ENCODE results near the gene TTC34.
"Not testable (repeated sequence)": the region's sequence is repeated elsewhere in the genome, so short reads cannot be mapped to it uniquely, and the experiment has no call there.

Gene TTC34

DNA sequence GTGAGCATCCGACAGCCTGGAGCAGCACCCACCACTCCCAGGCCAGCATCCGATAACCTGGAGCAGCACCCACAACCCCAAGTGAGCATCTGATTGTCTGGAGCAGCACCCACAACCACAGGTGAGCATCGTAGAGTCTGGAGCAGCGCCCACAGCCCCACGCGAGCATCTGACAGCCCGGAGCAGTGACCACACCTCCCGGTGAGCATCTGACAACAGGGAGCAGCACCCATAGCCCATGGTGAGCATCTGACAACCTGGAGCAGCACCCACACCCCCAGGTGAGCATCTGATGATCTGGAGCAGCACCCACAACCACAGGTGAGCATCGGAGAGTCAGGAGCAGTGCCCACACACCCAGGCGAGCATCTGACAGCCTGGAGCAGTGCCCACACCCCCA lies 143.6 kb downstream of the TTC34 start:
- not testable (repeated sequence) for DNase-seq

DNA sequence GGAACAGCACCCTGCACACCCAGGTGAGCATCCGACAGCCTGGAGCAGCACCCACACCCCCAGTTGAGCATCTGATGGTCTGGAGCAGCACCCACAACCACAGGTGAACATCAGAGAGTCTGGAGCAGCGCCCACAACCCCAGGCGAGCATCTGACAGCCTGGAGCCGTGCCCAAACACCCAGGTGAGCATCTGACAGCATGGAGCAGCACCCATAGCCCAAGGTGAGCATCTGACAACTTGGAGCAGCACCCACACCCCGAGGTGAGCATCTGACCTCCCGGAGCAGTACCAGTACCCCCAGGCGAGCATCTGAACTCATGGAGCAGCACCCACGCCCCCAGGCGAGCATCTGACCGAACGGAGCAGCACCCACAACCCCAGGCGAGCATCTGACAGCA lies 144.4 kb downstream of the TTC34 start:
- not testable (repeated sequence) for DNase-seq

GRCh38 chr1:2655598-2656434 lies 145.7 kb downstream of the TTC34 start:
- DNase-seq, result not testable (repeated sequence)

- not testable (repeated sequence) for DNase-seq
Measured at GRCh38 chr1:2654443-2654948, 147.0 kb downstream of the TTC34 start.

DNA sequence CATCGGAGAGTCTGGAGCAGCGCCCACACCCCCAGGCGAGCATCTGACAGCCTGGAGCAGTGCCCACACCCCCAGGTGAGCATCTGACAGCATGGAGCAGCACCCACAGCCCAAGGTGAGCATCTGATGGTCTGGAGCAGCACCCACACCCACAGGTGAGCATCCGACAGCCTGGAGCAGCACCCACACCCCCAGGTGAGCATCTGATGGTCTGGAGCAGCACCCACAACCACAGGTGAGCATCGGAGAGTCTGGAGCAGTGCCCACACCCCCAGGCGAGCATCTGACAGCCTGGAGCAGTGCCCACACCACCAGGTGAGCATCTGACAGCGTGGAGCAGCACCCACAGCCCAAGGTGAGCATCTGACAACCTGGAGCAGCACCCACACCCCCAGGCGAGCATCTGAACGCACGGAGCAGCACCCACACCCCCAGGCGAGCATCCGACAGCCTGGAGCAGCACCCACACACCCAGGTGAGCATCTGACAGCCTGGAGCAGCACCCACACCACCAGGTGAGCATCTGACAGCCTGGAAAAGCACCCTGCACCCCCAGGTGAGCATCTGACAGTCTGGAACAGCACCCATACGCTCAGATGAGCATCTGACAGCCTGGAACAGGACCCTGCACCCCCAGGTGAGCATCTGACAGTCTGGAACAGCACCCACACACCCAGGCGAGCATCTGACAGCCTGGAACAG lies 147.6 kb downstream of the TTC34 start:
- DNase-seq, result peak; percentile 41

DNA sequence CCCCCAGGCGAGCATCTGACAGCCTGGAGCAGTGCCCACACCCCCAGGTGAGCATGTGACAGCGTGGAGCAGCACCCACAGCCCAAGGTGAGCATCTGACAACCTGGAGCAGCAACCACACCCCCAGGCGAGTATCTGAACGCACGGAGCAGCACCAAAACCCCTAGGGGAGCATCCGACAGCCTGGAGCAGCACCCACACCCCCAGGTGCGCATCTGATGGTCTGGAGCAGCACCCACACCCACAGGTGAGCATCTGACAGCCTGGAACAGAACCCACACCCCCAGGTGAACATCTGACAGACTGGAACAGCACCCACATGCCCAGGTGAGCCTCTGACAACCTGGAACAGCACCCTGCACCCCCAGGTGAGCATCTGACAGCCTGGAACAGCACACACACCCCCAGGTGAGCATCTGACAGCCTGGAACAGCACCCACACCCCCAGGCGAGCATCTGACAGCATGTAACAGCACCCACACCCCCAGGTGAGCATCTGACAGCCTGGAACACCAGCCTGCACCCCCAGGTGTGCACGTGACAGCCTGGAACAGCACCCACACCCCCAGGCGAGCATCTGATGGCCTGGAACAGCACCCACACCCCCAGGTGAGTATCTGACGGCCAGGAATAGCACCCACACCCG lies 148.4 kb downstream of the TTC34 start:
- DNase-seq, result not testable (repeated sequence)

DNA sequence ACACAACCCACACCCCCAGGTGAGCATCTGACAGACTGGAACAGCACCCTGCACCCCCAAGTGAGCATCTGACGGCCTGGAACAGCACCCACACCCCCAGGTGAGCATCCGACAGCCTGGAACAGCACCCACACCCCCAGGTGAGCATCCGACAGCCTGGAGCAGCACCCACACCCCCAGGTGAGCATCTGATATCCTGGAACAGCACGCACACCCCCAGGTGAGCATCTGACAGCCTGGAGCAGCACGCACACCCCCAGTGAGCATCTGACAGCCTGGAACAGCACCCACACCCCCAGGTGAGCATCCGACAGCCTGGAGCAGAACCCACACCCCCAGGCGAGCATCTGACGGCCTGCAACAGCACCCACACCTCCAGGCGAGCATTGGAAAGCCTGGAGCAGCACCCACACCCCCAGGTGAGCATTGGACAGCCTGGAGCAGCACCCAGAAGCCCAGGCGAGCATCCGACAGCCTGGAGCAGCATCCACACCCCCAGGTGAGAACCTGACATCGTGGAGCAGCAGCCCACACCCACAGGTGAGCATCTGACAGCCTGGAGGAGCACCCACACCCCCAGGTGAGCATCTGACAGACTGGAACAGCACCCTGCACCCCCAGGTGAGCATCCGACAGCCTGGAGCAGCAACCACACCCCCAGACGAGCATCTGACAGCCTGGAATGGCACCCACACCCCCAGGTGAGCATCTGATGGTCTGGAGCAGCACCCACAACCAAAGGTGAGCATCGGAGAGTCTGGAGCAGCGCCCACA lies 149.2 kb downstream of the TTC34 start:
- DNase-seq, result peak; percentile 23

GRCh38 chr1:2650967-2651645 lies 150.4 kb downstream of the TTC34 start:
- no peak for DNase-seq

DNA sequence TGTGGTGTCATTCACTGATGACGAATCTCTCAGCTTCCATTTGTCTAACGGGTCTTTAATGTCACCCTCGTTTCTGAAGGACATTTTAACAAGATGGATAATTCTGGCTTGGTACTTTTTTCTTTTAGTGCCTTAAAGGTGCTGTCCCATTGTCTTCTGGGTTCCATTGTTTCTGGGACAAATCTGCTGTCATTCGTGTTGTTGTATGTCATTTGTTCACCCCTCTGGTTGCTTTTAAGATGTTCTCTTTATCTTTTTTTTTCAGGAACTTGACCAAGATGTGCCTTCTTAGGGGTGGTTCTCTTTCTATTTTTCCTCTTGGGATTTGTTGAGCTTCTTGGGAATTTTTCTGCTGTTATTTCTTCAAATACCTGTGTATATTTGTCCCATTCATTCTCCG lies 154.7 kb downstream of the TTC34 start:
- no peak for DNase-seq

- DNase-seq, result no peak
Measured at GRCh38 chr1:2645776-2646175, 155.7 kb downstream of the TTC34 start.

GRCh38 chr1:2645143-2645542 lies 156.3 kb downstream of the TTC34 start:
- DNase-seq, result no peak

GRCh38 chr1:2644591-2645101 lies 156.8 kb downstream of the TTC34 start:
- no peak for DNase-seq

DNA sequence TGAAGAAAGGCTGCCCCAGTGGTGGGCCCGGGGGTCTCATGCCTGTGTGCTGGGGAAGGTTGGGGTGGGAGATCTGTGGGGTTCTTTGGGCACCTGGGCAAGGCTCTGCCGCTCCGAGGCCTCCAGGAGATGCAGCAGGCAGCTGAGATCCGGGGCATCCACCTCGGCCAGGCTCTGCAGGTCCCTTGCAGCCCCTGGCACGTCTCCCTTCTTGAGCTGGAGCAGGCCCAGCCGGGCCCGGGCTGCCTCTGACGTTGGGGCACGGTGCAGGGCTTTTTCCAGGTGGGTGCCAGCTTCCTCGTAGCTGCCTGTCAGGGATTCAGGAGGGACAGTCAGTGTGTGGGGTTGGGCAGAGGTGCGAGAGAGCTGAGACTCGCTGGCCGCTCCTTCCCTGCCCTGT lies 157.3 kb downstream of the TTC34 start:
- DNase-seq, result no peak

DNA sequence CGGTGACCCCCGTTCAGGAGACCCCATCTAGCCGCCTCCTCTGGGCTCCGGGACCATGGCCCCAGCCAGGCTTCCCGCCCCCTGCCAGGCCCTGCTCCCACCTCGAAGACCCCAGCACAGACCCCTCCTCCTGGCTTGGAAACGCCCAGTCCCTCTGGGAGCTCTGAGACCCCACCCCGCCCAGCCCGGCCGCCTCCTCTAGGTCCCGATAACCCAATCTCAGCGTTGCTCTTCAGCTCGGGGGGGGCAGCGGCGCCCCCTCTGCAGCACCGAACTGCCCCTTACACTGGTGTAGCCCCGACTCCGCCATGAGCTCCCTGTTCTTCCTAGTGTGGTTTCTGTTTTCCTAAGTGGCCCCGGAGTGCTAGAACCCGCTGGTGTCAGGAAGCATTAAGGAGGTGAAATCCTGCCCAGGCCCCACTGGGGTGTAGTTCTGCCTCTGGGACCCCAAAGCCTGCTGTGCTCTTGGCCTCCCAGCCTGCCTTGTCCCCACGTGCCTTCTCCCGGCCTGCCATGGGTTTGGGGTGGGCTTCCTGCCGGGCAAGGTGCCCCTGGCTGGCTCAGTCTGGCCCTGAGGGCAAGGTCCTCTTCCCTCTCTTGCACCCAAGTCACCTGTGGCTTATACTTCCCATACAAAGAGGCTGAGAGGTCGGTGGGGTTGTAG lies 157.9 kb downstream of the TTC34 start:
- no peak for DNase-seq

- DNase-seq, result peak; percentile 93
Measured at GRCh38 chr1:2642560-2643413, 158.7 kb downstream of the TTC34 start.

- DNase-seq, result no peak
Measured at GRCh38 chr1:2642131-2642559, 159.3 kb downstream of the TTC34 start.

- DNase-seq, result no peak
Measured at GRCh38 chr1:2641381-2642130, 159.9 kb downstream of the TTC34 start.

- no peak for DNase-seq
Measured at GRCh38 chr1:2640626-2641025, 160.9 kb downstream of the TTC34 start.

All from effector CD8-positive, alpha-beta T cell (primary cell).